Esophagus (tissue), 2 donors: ENCODE results near the gene TNFRSF1A. TPM values are rescaled to one million over a fixed set of nuclear protein-coding genes. Genes with fewer than 3 reads are reported as not detected.
"Not testable (repeated sequence)": the region's sequence is repeated elsewhere in the genome, so short reads cannot be mapped to it uniquely, and the experiment has no call there.

Experiments
- H3K27ac ChIP-seq, 2 donors: one replicate each; pipeline ENCODE4 v1.5.1; 2013; ENCODE audit warnings: low read depth in 2 of 2, mild to moderate bottlenecking in 2 of 2, inconsistent platforms in 1 of 2, low read length in 1 of 2, moderate library complexity in 1 of 2
- H3K27me3 ChIP-seq, 2 donors: one replicate each; pipeline ENCODE4 v1.6.1; 2013; ENCODE audit warnings: low read length in 2 of 2, control low read depth in 1 of 2, mild to moderate bottlenecking in 1 of 2; ENCODE audit not compliant: insufficient read depth in 2 of 2, control insufficient read depth in 1 of 2
- H3K36me3 ChIP-seq, 2 donors: one replicate each; pipeline ENCODE4 v1.6.1; 2013; ENCODE audit warnings: low read length in 1 of 2; ENCODE audit not compliant: control insufficient read depth in 2 of 2, insufficient read depth in 2 of 2
- H3K4me1 ChIP-seq, 2 donors: one replicate each; pipeline ENCODE4 v1.6.1; 2013; ENCODE audit warnings: low read length in 1 of 2; ENCODE audit not compliant: control insufficient read depth in 2 of 2, insufficient read depth in 2 of 2
- H3K4me3 ChIP-seq, 2 donors: one replicate each; pipeline ENCODE4 v1.5.1; 2013; ENCODE audit warnings: low read length in 2 of 2, mild to moderate bottlenecking in 2 of 2, low read depth in 1 of 2, moderate library complexity in 1 of 2
- H3K9me3 ChIP-seq, 2 donors: one replicate each; pipeline ENCODE4 v1.6.1; 2013; ENCODE audit warnings: mild to moderate bottlenecking in 2 of 2, low read depth in 1 of 2, low read length in 1 of 2, moderate library complexity in 1 of 2; ENCODE audit not compliant: control insufficient read depth in 2 of 2, insufficient read depth in 1 of 2
- WGBS, 2 donors: extraction: QIAGEN DNeasy Blood & Tissue Kit; methylation state at CpG; one replicate each; pipeline ENCODE4 v1.1.7; 2013; 5-methylcytosine and 5-hydroxymethylcytosine counted together
- polyA plus RNA-seq, 2 donors: library from polyadenylated mRNA; stranded (reverse); fragments of 200-250 nt; gene quantifications; one replicate each; pipeline ENCODE4 v1.2.3, GENCODE V29; 2013
- donor health status: healthy with polysubstance abuse.
- donor health status: Bipolar disorder and iron deficiency.

TNFRSF1A gene
- polyA plus RNA-seq, 2 donors, result 41.7 to 71.4 TPM

DNA sequence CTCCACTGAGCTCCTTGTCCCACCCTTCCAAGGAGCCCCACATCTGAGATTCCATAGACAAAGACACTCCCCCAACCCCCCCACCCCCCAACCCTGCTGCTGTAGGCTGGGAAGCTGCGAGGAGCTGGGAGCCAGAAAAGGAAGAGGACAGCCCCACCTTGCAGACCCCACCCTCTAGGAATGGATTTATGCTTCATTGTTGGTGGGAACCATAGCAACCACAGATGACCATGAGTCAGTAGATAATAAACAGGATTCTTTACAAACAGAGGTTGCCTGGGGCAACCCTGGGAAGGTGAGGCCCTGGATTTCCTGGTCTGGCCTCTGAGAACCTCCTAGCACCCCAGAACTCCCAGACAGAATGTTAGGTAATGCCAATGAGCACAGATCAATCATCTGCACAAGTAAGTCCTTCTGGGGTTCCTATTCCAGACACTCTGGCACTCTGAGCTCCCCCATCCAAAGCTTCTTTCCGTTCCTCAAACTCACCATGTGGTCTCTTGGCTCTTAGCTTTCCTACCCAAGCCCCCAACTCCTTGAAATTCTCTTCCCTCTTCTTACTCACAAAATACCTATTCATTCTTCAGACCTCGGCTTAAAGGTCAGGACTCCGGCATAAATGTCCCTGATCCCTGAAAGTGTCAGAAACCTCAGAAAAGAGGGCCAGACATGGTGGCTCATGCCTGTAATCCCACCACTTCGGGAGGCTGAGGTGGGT is 46.6 kb downstream of the TNFRSF1A start:
- Histone ChIP-seq H3K27ac (peak overlapping the region; percentile 91 to 93), H3K36me3 (no peaks in the 10 kb centered on the region), H3K4me3 (no peak overlapping the region), H3K9me3 (no peaks in the 10 kb centered on the region), H3K27me3 (no peaks in the 10 kb centered on the region), H3K4me1 (peaks cover 0 to 9% of the 10 kb centered on the region in 2 donors)
- 63 to 66% methylated on average over 5 of the region's 5 CpGs for WGBS, 2 donors

- no peaks in the 10 kb centered on the region for H3K27me3 ChIP-seq
- no peaks in the 10 kb centered on the region for H3K36me3 ChIP-seq
- 19 to 34% methylated on average over 5 of the region's 5 CpGs for WGBS, 2 donors
- H3K4me1 ChIP-seq, result peaks cover 0 to 9% of the 10 kb centered on the region in 2 donors
- H3K9me3 ChIP-seq, result no peaks in the 10 kb centered on the region
- H3K4me3 ChIP-seq, result no peak overlapping the region
- peak overlapping the region; percentile 91 to 93 for H3K27ac ChIP-seq
Measured at GRCh38 chr12:6294156-6295093, 47.5 kb downstream of the TNFRSF1A start.

GRCh38 chr12:6292606-6293005 is 49.3 kb downstream of the TNFRSF1A start:
- Histone ChIP-seq H3K9me3 (no peaks in the 10 kb centered on the region), H3K27me3 (no peaks in the 10 kb centered on the region), H3K4me3 (no peak overlapping the region), H3K27ac (no peak overlapping the region), H3K4me1 (peaks cover 0 to 9% of the 10 kb centered on the region in 2 donors), H3K36me3 (no peaks in the 10 kb centered on the region)
- WGBS, 2 donors, result 58 to 64% methylated on average over 2 of the region's 2 CpGs

- not testable (repeated sequence) for H3K27me3 ChIP-seq, H3K4me1 ChIP-seq, H3K36me3 ChIP-seq, H3K4me3 ChIP-seq, H3K27ac ChIP-seq, H3K9me3 ChIP-seq
- WGBS, 2 donors, result 98 to 99% methylated on average over 16 to 18 of the region's 25 CpGs
Measured at GRCh38 chr12:6289906-6290305, 52.0 kb downstream of the TNFRSF1A start.

DNA sequence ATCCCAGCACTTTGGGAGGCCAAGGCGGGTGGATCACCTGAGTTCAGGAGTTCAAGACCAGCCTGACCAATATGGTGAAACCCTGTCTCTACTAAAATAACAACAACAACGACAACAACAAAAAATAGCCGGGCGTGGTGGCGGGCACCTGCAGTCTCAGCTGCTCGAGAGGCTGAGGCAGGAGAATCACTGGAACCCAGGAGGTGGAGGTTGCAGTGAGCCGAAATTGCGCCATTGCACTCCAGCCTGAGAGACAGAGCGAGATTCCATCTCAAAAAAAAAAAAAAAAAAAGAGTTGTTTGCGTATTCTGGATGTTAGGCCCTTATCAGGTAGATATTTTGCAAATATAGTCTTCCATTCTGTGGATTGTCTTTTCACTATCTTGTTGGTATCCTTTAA is 52.8 kb downstream of the TNFRSF1A start:
- not testable (repeated sequence) for H3K27ac ChIP-seq
- WGBS, 2 donors, result 92 to 95% methylated on average over 10 of the region's 10 CpGs

DNA sequence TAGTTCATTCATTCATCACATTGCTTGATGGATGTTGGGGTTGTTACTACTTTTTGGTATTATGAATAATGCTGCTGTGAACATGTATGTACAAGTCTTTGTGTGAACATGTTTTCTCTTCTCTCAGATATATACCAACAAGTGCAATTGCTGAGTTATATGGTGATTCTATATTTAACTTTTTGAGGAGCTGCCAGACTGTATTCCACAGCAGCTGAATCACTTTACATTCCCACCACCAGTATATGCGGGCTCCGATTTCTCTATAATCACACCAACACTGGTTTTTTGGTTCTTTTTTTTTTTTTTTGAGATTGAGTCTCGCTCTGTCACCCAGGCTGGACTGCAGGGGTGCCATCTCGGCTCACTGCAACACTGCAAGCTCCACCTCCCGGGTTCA is 53.6 kb downstream of the TNFRSF1A start:
- no peaks in the 10 kb centered on the region for H3K36me3 ChIP-seq
- 61 to 64% methylated on average over 3 to 5 of the region's 5 CpGs for WGBS, 2 donors
- H3K27ac ChIP-seq, result peak overlapping the region; percentile 38 to 55
- H3K9me3 ChIP-seq, result no peaks in the 10 kb centered on the region
- no peak overlapping the region for H3K4me3 ChIP-seq
- no peaks in the 10 kb centered on the region for H3K27me3 ChIP-seq
- no peaks in the 10 kb centered on the region for H3K4me1 ChIP-seq

More for the DNA sequence above, 52.8 kb downstream of the TNFRSF1A start:
- not testable (repeated sequence) for H3K4me3 ChIP-seq, H3K36me3 ChIP-seq, H3K9me3 ChIP-seq, H3K27me3 ChIP-seq, H3K4me1 ChIP-seq

DNA sequence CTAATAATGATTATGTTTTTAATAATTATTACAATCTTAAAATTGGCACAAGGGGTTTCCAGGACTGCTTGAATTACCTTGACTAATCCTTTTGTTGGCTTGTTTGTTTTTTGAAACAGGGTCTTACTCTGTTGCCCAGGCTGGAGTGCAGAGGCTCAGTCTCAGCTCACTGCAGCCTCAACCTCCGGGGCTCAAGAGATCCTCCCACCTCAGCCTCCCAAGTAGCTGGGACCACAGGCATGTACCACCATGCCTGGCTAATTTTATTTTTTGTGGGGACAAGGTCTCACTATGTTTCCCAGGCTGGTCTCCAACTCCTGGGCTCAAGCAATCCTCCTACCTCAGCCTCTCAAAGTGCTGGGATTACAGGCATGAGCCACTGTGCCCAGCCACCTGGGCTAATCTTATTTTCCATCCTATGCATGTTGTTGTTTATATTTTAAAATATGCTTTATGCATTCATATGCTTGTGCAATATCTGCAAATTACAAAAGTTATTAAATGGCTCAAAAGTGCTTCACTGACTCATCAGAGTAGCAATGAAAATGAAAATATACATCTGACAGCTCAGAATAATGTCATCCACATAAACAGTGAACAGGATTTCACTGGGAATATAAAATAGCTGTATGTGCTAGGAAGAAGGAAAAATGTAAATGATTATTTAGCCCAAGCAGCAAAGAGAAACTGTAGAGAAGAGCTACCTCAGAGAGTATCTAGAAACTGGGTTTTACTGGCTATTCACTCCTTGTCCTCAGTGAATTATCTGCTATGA is 56.2 kb downstream of the TNFRSF1A start:
- WGBS, 2 donors, result 44 to 53% methylated on average over 1 of the region's 1 CpG
- no peaks in the 10 kb centered on the region for H3K27me3 ChIP-seq
- peaks cover 0 to 4% of the 10 kb centered on the region in 2 donors for H3K4me1 ChIP-seq
- no peaks in the 10 kb centered on the region for H3K36me3 ChIP-seq
- no peaks in the 10 kb centered on the region for H3K9me3 ChIP-seq
- H3K4me3 ChIP-seq, result no peak overlapping the region
- peak overlapping the region in 1 of 2 donors; percentile 9 for H3K27ac ChIP-seq

GRCh38 chr12:6285063-6285477 is 56.8 kb downstream of the TNFRSF1A start:
- Histone ChIP-seq H3K27me3 (no peaks in the 10 kb centered on the region), H3K4me3 (no peak overlapping the region), H3K9me3 (no peaks in the 10 kb centered on the region), H3K36me3 (no peaks in the 10 kb centered on the region), H3K27ac (no peak overlapping the region), H3K4me1 (peaks cover 0 to 8% of the 10 kb centered on the region in 2 donors)
- WGBS, 2 donors, result 2 to 3% methylated on average over 8 of the region's 8 CpGs

DNA sequence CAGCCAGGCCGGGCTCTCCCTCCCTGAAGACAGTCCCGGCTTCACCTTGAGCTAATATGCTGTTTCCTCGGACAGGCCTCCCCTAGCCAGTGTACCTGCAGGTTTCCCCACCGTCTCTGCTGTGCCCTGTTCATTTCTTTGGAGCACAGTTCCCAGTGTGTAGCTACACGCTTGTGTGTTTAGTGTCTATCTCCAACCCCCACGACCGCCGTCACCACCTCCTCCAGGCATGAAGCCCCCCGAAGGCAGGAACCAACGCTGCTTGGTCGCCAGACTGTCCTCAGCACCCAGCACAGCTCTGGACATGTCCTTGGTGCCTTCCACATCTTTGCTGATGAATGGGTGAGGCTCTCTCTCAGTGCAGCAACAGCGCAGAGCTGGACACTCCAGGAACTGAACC is 57.6 kb downstream of the TNFRSF1A start:
- Histone ChIP-seq H3K4me1 (peaks cover 5 to 13% of the 10 kb centered on the region in 2 donors), H3K27ac (no peak overlapping the region), H3K9me3 (no peaks in the 10 kb centered on the region), H3K4me3 (no peak overlapping the region), H3K27me3 (no peaks in the 10 kb centered on the region), H3K36me3 (no peaks in the 10 kb centered on the region)
- 83 to 88% methylated on average over 12 of the region's 12 CpGs for WGBS, 2 donors
